NB4 (cell line): ENCODE measurements around the gene FZR1.

Experiments used
- CTCF ChIP-seq: IDR thresholded peaks from one replicate; pipeline ENCODE4 v1.5.1; 2012; ENCODE audit warnings: low read depth, low read length
- POLR2A ChIP-seq: IDR thresholded peaks from 2 replicates; pipeline ENCODE4 v1.6.1; 2011; ENCODE audit warnings: mild to moderate bottlenecking; ENCODE audit not compliant: insufficient read length; ENCODE audit errors: extremely low read depth

- TF ChIP-seq CTCF (no peak), POLR2A (no peak)
Observed at GRCh38 chr19:3492131-3492839, 13.8 kb upstream of the FZR1 start.
